Kidney glomerular epithelial cell (primary cell): ENCODE results near the gene NSMCE1.
"Not testable (repeated sequence)": the region's sequence is repeated elsewhere in the genome, so short reads cannot be mapped to it uniquely, and the experiment has no call there.

ENCODE experiments used
- DNase-seq: peaks from one replicate; lab custom pipeline; 2025; lab: John Stamatoyannopoulos, UW

NSMCE1 gene

GRCh38 chr16:27214084-27214961, 54.2 kb downstream of the NSMCE1 start:
- DNase-seq: no peak

GRCh38 chr16:27211026-27211425, 57.5 kb downstream of the NSMCE1 start:
- no peak for DNase-seq

DNA sequence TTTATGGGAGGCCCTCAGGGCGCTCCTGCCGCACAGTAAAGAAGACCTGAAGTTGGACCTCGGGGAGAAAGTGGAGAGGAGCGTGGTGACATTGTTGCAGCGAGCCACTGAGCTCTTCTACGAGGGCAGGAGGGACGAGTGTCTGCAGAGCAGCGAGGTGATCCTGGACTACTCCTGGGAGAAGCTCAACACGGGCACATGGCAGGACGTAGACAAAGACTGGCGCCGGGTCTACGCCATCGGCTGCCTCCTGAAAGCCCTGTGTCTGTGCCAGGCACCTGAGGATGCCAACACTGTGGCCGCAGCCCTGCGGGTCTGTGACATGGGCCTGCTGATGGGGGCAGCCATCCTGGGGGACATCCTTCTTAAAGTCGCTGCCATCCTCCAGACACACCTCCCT, 58.4 kb downstream of the NSMCE1 start:
- DNase-seq: no peak

DNA sequence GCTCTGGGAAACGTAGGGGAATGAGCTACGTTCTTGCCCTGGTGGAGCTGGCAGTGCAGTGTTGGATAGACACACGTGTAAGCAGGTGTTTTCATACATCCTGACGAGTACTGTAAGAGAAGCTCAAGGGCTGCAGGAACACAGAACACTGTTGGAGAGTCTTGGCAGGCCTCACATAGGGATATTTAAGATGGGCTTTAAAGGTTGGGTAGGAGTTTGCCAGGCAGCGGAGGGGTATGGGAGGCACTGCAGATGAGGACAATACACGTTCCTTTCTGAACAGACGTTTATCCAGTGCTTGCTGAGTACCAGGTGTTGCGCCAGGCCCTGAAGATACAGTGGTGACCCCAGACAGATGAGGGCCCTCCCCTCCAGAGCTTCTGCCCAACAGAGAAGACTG, 59.0 kb downstream of the NSMCE1 start:
- DNase-seq: no peak

DNA sequence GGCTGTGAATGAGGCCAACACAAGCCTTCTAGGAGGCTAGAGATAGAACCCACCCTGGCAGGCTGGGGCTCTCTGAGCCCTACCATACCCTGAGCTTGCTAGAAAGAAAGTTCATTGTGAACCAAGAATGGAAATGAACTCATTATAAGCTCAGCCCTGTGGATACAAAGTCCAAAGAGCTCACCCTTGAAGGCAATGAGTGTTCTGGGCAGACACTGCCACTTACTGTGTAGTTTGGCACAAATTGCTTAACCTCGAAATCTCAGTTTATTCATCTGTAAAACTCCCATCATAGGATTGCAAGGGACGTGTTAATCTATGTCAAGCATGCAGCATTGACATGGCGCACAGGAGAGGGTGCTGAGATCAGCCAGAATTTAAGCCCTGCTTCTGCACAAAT, 59.8 kb downstream of the NSMCE1 start:
- no peak for DNase-seq

GRCh38 chr16:27208081-27208680, 60.4 kb downstream of the NSMCE1 start:
- no peak for DNase-seq

DNA sequence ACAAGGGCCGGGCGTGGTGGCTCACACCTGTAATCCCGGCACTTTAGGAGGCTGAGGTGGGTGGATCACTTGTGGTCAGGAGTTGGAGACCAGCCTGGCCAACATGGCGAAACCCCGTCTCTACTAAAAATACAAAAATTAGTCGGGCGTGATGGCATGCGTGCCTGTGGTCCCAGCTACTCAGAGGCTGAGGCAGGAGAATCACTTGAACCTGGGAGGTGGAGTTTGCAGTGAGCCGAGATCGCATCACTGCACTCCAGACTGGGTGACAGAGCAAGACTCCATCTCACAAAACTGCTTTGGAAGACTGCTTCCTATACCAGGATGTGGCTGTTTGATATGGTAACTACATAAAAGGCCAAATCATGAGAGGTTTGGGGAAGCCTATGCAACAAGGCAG, 61.5 kb downstream of the NSMCE1 start:
- not testable (repeated sequence) for DNase-seq

GRCh38 chr16:27205423-27206065, 63.0 kb downstream of the NSMCE1 start:
- DNase-seq: no peak

DNA sequence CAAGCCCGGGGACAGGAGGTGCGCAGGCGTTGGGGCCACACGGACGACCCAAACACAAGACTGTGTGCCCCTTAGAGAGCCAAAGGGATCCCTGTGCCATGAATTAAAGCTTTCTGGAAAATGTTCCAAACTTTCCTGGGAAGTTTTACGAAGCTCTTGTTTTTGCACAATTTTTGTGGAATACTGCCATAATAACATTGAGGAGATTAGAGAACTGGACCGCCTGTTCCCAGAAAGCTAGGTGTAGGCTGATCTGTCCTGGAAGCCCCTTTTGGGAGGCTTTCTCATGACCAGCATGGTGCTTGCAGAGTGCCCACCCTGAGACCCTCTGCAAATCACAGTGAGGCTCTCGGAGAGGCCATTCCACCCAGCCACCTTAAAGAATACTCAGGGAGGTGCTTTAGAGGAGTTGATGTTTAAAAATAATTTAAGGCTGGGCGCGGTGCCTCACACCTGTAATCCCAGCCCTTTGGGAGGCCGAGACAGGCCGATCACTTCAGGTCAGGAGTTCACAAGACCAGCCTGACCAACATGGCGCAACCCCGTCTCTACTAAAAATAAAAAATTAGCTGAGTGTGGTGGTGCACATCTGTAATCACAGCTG, 64.2 kb downstream of the NSMCE1 start:
- no peak for DNase-seq

- DNase-seq: peak; percentile 98
Observed at GRCh38 chr16:27203507-27204311, 64.9 kb downstream of the NSMCE1 start, which contains the start of gene KDM8. Gene KDM8, plus strand, starts transcription at chr16:27203526. Its CDS starts 6,598 bp downstream, at chr16:27210124.

GRCh38 chr16:27202923-27203506, 65.6 kb downstream of the NSMCE1 start:
- DNase-seq: no peak

DNA sequence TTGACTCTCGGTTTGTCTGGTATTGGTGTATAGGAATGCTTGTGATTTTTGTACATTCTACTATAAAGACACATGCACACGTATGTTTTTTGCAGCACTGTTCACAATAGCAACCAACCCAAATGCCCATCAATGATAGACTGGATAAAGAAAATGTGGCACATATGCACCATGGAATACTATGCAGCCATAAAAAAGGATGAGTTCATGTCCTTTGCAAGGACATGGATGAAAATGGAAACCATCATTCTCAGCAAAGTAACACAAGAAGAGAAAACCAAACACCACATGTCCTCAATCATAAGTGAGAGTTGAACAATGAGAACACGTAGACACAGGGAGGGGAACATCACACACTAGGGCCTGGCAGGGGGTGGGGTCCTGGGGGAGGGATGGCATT, 67.7 kb downstream of the NSMCE1 start:
- not testable (repeated sequence) for DNase-seq

DNA sequence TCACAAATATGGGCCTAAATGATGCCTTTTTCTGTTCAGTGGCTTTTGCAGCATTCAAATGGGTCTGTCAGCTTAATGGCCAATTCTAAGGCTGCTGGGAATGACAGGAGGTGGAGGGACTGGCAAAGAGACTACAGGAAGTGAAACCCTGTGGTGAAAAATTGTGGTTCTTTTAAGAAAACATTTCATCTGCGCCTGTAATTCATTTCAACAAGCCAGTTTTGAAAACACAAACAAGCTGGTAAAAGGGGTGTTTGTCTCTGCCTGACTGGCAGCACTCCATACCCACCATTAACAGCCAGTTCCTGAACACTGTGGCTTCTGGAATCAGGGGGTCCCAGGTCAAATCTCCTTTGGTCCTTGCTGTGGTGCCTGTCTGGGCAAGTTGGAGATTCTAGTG, 68.8 kb downstream of the NSMCE1 start:
- no peak for DNase-seq

- DNase-seq: no peak
Observed at GRCh38 chr16:27199235-27199586, 69.4 kb downstream of the NSMCE1 start.

DNA sequence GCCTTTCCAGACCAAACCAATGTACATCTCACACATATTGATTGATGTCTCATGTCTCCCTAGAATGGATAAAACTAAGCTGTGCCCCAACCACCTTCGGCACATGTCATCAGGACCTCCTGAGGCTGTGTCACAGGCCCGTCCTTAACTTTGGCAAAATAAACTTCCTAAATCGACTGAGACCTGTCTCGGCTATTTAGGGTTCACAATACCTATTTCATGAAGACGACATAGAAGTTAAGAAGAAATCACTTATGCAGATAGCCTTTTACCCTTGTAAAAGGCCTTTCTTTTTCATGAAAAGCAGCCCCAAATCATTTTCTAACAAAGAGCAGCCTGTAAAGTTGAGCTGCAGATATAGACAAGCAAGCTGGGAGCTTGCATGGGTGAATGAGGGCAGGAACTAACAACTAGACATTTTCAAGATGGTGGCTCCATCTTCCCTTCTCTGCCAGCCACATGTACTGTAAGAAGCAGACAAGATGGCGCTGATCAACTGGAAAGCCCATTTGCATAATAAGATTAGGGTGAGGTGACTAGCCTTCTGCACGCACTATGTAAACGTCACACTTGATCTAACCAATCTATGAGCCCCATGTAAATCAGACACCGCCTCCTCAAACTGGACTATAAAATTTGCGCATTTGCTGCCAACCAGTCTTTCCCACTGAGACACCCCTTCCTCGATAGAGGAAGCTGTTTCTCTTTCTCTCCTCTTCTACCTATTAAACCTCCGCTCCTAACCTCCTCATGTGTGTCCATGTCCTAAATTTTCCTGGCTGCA, 69.9 kb downstream of the NSMCE1 start:
- no peak for DNase-seq

- DNase-seq: no peak
Observed at GRCh38 chr16:27197004-27197403, 71.6 kb downstream of the NSMCE1 start.

GRCh38 chr16:27195941-27196595, 72.5 kb downstream of the NSMCE1 start:
- DNase-seq: no peak

GRCh38 chr16:27195076-27195741, 73.4 kb downstream of the NSMCE1 start:
- DNase-seq: no peak

- DNase-seq: no peak
Observed at GRCh38 chr16:27193300-27193990, 75.1 kb downstream of the NSMCE1 start.
